ENCODE data around the gene DLGAP4.

DNA sequence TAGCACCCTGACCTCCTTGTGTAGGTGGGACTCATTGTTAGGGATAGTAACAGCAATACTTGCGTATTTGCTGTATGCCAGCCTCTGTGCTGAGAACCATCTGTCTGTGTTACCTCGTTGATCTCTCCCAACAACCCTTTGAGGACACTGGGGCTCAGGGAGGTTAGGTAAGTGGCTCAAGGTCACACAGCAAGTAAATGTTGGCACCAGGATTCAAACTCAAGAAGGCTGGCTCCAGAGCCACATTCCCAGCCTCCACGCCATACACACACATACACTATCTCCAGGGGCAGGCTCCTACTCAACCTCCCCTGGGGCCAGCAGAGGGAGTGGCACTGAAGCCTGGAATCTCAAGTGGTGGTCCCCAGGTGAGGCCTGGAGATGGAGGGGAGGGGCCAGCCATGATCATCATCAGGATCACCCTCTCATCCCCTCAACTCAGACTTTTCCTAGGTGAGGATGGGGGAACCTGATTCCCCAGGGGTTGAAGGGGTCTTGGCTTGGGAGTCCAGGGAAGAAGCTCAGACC is 109.4 kb downstream of the DLGAP4 start:
- TF ChIP-seq EZH2 (IDR thresholded peaks at IDR 0.05; ENCODE audit: insufficient read depth, poor library complexity, severe bottlenecking) (no peak), EZH2phosphoT487 (IDR thresholded peaks at IDR 0.05; ENCODE audit: insufficient read depth, low read depth) (no peak)
